GM12874 (cell line): ENCODE results near the gene PHKG2.

Experiments
- TF ChIP-seq, protein P1 (sequence below): IDR thresholded peaks from 2 replicates; pipeline ENCODE4 v1.5.1; 2011; ENCODE audit warnings: low read depth, mild to moderate bottlenecking, control low read depth, low read length, moderate library complexity; ENCODE audit not compliant: insufficient read depth

The PHKG2 gene

DNA sequence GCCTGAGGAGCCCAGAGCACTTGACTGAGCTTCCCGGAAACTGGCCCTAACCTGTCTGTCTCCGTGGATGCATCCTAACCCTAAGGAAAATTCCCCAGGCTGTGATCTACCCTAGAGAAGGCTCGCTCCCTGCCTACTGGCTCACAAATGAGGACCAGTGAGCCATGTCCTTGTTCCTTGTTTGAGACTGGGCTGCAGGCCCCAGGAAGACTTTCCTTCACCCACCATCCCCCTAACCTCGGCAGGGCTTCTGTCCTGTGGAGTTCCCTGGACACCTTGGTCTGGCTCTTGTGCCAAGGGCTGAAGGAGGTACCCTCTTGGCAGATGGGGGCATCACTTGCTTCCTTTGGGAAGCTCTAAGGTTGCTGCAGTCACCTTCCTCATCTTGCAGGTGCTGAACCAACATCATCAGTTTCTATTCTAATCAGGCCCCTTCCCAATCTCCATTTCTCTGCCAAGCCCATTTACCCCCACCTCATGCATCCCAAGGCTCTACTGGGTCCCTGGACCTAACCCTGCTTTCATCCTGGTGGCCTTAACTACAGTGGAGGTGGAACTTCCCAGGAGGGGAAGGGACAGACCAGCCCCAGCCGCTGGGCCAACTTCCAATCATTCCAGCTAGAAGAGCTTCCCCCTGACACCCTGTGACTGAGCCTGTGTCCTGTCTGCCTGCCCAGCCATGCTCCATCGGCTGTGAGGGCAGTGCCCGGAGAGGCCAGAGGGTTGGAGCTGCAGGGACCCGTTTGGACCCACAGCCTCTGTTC, 26.3 kb downstream of the PHKG2 start:
- TF ChIP-seq, protein P1, sequence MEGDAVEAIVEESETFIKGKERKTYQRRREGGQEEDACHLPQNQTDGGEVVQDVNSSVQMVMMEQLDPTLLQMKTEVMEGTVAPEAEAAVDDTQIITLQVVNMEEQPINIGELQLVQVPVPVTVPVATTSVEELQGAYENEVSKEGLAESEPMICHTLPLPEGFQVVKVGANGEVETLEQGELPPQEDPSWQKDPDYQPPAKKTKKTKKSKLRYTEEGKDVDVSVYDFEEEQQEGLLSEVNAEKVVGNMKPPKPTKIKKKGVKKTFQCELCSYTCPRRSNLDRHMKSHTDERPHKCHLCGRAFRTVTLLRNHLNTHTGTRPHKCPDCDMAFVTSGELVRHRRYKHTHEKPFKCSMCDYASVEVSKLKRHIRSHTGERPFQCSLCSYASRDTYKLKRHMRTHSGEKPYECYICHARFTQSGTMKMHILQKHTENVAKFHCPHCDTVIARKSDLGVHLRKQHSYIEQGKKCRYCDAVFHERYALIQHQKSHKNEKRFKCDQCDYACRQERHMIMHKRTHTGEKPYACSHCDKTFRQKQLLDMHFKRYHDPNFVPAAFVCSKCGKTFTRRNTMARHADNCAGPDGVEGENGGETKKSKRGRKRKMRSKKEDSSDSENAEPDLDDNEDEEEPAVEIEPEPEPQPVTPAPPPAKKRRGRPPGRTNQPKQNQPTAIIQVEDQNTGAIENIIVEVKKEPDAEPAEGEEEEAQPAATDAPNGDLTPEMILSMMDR: no peak

DNA sequence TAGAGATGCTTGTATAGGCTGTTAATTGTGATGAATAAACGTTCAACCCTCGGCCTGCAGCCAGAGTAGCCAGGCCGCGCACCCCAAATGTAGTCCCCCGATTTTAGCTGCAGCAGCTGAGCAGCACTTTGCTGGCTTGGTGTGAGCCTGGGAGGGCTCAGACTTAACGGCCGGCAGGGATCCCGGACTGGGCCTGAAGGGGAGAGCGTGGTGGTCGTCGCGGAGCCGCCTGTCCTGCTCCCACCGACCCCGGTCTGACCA, 26.8 kb downstream of the PHKG2 start:
- TF ChIP-seq, protein P1: no peak

DNA sequence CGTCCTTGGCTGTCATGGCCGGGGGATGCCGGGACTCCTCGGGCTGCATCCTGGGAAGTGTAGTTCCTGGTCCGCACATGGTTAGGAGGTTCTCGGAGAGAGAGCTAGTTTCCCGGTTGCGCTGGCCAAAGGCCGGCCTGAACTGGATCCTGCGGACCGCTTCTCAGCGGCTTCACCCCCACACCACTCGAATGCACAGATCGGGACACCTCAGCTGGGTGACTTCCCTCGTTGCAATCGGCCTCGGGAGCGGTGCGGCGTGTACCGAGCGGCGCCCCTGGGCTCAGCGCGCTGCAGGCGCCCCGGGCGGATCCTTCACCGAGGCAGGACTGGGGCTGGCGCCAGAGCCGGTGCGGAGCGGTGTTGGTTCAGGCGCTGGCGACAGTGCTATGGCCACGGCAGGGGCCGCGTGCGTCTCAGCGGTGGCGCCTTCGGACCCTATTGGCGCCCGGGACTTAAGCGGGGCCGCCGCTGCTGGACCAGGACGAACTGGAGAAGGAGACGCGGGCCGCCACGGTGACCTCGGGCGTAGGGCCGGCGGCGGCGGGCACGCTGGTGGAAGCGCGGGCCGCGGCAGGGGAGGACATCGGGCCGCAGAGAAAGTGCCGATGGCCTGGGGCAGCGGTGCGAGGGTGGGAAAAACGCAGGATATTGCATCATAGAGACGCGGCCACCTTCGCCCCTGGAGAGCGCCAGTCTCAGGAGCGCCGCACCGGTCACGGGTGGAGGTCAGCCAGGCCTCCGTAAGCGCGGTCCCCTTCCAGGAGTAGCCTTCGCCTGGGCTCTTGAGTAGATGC, 27.4 kb downstream of the PHKG2 start:
- TF ChIP-seq, protein P1: no peak

DNA sequence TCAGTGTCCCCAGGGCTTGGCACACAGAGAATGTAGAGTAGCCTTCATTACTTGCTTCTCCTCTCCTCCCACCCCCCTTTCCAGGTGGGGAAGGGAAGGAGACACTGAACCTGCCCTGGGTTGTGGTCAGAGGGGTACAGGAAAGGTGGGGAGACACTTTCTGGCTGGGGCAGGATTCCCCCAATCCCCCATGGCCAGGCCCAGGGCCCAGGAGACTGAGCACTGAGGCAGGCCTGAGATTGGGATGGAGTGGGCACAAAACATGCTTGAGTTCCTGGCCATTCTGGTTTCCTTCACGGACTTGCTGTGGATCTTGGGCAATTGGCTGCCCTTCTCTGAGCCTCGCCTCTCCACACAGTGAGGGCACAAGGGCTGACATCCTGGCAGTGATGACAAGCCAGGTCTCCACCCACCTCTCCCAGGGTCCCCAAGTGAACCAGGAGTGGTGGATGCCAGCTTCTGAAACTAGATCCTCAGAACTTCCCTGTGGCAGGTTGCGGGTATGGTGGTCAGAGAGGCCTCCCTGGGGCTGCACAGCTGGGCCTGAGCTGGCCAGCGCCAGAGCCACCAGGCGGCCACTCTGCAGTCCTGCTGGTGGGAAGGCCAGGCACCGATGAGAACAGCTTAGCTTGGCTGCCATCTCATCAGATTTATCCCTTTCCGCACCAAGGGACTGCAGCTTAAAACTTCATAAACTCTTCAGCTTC, 29.5 kb downstream of the PHKG2 start:
- TF ChIP-seq, protein P1: no peak

DNA sequence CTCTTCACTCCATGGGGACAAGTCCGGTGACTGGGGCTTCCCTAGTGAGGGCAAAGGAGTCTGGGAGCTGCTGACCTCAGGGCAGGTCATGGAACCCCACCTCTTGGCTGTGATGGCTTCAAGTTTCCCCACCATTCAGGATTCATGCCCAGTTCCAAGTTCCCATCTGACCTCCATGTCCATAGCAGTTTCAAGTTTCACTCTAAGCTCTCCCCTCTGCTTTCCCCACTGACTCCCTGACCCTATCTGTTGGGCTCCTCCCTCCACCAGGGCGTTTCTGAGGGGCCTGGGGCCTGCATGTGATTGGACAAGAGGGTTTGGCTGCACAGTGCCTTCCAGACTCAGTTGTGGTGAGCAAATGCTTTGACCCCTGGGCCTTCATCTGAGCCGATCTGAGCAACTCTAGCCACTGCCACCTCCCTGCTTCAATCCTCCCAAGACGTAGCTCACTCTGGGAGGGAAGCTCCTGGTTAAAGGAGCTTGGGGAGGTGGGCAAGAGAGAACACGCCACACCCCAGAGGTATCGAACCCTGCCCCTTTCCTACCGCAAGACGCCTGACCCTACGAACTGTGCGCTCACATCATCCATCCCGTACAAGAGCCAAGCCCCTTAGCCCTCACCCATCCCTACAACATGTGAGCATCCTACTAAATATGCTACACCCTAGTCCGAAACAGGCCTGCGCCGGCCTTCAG, 30.5 kb downstream of the PHKG2 start:
- TF ChIP-seq, protein P1: no peak

DNA sequence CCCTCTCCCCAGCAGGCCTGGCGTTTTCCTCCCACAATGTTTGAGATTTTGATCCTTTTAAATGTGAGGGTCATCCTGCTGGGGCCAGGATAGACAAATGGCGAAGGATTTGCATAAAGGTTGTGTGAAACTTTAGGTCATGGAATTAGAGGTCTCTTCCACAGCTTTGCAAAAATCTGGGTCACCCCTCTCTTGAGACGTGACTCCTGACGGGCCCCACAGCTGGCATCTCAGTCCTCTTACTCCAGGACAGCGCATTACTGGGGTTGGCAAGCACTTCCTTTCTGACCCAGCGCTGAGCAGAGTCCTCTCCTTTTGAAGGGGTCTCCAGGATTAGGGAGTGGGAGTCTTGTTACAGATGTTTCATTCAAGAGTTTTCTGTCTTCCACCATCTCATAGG, 31.4 kb downstream of the PHKG2 start:
- TF ChIP-seq, protein P1: no peak

DNA sequence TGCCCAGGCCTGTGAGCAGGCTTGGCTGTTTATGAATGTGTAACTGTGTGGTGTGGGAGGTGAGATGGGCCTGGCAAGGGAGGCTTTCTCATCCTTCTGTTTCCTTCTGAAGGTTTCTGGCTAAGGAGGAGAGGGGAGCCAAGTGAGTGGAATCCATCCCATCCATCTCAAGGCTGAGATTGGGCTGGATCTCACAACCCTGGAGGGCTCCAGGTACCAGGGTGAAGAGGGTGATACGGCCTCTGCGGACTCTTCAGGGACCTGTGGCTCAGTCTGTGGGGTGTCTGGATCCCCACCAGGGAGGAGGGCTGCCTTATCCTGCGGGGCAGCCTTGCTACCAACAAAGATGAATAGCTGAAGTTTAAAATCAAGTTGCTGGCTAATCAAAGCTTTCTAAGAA, 31.8 kb downstream of the PHKG2 start:
- TF ChIP-seq, protein P1: no peak
